Stimulated activated CD4-positive, alpha-beta T cell treated with anti-CD3 and anti-CD28 coated beads, Interleukin-2, amount 100 ng/mL, for 24 hours (primary cell): ENCODE measurements around the gene CLTC.
"Not testable (repeated sequence)": the region's sequence is repeated elsewhere in the genome, so short reads cannot be mapped to it uniquely, and the experiment has no call there.

Source experiments
- DNase-seq, 2 donors: peaks; one replicate each; pipeline ENCODE4 v3.0.0-alpha.2; 2020

CLTC gene

DNA sequence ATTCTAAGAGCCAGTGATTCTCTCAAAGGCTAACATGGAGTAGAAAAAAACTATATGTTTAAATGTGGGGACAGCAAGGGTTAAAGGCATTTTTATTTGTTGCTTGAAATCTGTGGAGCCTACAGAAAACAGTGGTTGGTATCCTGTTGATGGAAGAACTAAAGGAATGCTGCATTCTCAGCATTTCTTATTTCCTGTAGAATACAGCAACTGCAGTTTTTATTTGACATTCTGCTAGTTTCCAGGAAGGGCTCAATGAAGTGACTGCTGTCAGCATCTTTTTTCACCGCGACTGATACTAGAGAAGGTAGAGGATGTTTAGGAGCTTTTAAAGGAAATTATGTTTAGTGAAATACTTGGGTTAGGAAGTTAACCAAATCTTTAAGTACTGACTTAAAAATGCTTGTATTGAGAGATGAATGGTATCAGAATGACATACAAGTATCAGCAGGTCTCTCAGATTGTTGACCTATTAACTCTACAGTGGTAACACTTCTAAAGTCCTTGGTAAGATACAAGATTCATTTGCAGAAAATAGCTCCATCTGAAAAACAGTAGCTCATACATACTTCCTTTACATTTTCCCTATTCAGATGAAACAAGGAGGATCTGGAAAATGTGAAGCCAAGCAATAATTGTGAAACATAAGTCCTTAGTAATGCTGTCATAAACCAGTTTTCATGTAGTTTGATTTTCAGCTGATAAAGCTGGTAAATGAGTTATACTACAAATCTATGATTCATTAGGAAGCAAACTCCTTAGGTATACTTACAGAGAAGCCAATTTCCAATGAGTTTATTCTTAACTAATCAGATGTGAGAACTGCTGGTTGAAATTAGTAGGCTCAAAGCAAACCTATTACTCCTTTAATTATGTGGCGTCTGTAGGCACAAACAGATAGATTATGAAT, 15.2 kb downstream of the CLTC start:
- DNase-seq, result no peak

DNA sequence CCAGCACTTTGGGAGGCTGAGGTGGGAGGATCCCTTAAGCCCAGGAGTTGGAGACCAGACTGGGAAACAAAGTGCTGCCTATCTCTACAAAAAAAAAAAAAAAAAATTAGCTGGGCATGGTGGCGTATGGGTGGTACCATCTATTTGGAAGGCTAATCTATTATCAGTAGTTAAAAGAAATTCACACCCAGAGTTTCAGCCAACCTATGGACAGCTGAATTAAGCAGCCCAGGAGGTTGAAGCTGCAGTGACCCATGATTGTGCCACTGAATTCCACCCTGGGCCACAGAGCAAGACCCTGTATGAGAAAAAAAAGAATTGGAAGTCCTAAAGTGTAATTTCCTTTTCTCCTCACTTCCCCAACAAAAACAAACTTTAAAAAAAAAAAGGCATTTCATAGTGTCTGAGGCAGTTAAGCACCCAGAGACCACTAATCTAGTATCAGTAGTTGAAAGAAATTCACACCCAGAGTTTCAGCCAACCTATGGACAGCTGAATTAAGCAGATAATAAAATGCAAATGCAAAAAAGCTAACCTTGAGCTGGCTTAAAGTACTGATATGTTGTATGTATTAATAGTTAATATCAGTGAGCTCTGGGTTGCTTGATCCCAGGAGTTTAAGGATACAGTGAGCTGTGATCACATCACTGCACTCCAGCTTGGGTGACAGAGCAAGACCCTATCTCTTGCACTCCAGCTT, 18.1 kb downstream of the CLTC start:
- DNase-seq, result no peak

DNA sequence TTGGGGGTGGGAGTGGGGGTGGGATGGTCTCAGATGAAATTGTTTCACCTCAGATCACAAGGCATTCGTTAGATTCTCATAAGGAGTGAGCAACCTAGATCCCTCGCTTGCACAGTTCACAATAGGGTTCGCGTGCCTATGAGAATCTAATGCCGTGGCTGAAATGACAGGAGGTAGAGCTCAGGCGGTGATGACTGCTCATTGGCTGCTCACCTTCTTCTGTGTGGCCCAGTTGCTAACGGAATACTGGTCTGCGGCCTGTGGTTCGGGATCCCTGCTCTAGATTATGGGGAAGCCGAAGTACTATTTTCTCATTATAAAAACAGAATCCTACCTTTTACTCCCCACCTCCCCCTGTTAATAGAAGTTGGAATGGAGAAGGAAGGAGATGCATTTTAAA, 18.9 kb downstream of the CLTC start:
- DNase-seq, result no peak

DNA sequence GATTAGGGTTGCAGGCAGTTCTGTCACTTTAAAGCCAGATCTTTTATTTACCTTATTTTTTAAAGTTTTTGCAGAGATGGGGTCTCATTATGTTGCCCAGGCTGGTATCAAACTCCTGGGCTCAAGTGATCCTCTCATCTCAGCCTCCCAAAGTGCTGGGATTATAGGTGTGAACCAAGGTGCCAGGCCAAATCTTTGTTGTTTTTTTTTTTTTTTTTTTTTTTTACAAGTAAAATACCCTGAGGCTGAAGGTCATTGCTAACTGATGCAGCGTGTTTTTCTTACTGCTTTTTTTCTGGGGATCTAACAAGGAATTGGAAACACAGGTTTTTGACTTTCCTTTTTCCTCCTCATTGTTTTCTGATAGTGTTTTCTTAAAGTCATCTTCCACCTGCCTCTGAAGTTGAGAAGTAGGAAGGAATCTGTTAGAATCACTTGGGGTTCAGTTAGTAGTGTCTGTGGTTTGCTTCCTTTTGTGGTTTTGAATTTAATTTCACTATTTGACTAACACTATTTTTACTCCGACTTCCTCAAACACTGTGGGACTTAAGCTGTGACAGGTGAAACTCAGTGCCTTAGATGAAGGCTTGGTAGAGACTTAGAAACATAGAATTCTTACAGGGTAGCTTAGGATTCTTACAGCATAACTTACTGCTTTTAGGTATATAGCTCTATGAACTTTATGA, 22.2 kb downstream of the CLTC start:
- DNase-seq, result no peak

DNA sequence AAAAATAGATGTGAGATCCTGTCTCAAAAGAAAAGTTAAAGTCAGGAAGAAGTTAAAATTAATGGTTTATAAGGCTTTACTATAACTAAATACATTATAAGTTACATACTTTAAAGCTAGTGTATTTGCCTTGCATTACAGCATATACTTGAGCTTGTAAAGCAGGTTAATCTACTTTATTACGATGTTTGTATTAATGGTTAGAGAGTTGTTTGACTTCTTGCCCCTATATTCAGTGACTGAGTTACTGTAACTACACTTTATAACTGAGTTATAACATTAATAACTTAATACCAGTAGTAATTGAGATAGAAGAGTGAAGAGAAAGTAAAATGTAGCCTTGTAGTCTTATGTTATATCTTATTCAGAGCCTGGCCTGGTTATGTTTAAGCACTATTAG, 22.9 kb downstream of the CLTC start:
- DNase-seq, result no peak

DNA sequence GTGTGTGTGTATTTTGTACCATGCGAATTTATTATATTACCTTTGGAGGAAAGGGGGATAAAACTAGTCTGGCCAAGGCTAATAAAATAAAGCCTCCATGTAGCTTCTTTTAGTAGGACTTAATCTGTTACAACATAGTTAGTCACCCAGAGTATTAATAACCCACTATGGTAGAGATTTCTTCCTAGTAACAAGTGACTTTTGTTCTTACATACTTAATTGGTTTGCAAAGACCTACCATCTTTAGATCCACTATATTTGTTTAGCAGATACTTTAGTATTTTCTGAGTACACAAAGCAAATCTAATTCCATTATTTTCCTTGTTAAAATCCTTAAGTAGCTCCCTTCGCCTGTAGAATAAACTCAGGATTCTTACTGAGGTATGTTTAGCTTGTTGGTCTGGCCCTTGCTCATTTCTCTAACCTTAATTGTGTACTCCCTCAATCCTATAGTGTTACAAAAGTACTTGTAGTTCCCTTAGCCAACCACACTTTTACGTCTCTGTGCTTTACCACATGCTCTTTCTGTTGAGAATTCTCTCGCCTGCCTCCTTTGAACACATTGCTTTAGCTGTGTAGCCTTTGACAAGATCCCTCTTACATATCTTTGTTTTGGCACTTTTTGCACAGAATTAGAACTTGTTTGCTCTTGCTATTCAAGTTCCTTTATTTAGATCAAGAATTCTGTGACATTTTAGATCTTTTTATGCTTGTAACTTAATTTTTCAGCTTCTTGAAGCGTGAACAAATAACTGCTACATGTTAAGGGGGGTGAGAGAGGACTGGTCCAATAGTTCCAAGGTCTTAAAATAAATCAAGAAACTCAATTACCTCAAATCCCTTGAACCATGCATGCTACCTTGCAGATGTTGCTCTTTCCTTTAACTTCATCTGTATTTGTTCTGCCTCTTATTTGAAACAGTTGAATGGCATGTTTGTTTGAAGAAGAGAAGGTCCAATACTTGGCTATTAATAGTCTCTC, 23.8 kb downstream of the CLTC start:
- DNase-seq, result no peak

DNA sequence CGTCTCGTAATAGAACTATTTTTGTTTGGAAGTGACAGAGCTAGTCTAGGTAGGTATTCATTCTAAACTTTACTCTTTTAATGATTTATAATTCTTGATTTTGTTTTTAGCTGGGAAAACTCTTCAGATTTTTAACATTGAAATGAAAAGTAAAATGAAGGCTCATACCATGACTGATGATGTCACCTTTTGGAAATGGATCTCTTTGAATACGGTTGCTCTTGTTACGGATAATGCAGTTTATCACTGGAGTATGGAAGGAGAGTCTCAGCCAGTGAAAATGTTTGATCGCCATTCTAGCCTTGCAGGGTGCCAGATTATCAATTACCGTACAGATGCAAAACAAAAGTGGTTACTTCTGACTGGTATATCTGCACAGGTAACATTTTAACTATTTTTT, 27.6 kb downstream of the CLTC start:
- no peak for DNase-seq

DNA sequence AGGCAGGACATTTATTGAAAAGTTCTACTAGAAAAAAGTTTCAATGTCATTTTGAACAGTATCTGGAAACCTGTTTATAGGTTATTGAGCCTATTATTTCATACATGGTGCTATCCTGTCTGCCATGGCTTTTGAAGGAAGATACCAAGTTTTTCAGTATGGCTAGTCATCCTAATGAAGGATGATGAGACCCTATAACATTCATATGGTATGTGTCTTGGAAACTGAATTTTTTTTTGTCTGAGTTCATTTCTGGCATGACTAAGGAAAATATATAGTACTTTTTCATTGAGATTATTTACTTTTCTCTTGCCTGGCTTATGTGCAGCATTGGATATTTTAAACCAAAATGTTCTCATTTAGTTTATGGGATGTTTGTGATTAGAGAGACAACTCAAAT, 30.2 kb downstream of the CLTC start:
- no peak for DNase-seq

DNA sequence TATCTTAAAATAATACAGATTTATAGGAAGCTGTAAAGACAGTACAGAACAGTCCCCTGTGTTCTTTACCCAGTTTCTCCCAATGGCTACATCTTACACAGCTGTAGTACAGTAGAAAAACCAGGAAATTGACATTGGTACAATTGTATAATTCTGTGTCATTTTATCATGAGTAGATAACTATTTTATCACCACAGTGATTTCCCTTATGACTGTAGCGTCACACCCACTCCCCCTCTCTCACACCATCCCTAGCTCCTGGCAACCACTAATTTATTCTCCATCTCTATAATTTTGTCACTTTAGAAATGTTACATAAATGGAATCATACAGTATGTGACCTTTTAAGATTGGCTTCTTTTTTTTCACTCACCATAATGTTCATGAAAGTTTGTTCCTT, 30.9 kb downstream of the CLTC start:
- DNase-seq, result no peak

DNA sequence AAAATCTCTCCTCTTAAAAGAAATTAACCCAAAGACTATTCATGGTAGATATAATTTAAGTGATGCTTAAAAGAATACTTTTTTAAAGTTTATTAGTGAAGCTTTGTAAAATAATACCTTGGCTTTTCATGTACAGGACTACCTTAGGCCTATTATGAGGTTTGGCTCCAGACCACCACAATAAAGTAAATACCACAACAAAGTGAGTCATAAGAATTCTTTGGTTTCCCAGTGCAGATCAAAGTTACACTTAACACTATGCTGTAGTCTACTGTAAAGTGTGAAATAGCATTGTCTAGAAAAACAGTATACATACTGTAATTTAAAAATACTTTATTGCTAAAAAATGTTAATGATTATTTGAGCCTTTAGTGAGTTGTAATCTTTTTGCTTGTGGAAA, 31.7 kb downstream of the CLTC start:
- DNase-seq, result no peak

DNA sequence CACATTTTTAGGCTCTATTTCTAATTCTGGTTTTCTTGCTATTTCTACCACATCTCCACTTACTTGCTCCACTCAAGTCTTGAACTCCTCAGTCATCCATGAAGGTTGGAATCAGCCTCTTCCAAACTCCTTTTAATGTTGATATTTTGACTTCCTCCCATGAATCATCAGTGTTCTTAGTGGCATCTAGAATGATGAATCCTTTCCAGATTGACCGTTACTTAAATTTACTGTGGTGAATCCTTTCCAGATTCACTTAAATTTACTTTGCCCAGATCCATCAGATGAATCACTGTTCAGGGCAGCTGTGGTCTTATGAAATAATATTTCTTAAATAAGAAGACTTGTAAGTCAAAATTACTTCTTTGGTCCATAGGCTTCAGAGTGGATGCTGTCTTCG, 32.4 kb downstream of the CLTC start:
- no peak for DNase-seq

DNA sequence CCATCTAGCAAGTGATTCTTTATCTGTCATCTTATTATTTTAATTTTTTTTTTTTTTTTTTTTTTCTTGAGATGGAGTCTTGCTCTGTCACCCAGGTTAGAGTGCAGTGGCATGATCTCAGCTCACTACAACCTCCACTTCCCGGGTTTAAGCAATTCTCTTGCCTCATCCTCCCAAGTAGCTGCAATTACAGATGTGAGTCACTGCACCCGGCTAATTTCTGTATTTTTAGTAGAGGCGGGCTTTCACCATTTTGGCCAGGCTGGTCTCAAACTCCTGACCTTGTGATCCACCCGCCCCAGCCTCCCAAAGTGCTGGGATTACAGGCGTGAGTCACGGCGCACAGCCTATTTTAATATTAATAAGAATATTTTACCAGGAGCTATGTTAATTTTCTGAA, 36.9 kb downstream of the CLTC start:
- not testable (repeated sequence) for DNase-seq

DNA sequence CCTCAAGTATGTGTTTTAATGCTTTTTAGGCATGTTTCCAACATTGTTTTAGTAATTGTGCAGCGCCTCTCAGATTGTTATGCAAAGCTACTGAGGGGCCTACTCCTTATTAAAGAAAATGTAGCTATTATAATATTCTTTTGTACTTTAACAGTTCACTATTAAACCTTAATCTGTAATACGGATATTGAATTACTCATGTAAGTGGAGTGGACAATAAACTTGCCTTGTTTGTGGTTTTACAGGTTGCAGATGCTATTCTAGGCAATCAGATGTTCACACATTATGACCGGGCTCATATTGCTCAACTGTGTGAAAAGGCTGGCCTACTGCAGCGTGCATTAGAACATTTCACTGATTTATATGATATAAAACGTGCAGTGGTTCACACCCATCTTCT, 46.5 kb downstream of the CLTC start:
- DNase-seq, result no peak

DNA sequence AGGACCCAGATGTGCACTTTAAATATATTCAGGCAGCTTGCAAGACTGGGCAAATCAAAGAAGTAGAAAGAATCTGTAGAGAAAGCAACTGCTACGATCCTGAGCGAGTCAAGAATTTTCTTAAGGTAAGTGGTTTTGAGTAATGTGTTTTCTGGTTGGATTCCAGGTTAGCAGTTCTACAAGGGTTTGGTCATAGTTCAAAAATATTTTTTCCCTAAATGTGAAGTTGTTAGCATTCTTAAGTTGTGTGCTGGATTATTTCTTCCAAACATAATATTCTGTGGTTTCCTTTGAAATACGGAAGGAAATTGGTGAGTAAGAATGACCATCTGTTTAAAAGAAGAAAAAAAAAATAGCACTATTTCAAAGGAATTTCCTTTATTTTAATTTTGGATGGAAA, 49.1 kb downstream of the CLTC start:
- no peak for DNase-seq

DNA sequence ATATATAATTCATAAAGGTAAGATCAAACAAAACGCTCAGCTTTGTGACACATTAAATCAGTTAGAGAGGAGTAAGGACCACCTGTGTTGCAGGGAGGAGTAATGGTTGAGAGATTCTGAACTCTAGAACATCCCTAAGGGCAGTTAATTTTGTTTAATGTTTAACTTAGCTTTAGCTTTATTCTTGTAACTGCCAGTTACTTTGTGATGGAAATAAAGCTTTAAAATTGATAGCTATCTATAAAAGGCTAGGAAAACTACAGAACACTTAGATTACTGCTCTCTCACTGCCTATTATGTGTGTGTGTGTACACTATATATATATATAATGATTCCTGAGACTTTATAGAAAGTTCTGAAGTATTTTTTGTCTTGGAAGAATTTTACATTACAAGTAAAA, 49.7 kb downstream of the CLTC start:
- DNase-seq, result no peak

DNA sequence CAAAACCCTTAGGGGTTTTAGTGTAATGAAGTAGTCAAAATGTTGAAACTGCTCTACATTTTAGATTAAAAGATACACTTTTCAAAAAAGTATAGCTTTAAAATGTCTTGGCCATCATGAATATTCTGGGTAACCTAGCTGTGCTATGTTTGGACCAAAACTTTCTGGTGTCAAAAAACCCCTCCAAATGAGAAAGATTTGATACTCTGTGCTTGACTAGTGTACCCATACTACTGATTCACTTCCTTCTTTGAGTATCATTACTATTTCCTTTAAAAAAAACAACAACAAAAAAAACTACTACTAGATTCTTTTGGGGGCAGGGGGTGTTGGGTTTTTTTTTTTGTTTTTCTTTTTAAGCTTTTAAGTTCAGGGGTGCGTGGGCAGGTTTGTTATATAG, 50.2 kb downstream of the CLTC start:
- DNase-seq, result no peak

DNA sequence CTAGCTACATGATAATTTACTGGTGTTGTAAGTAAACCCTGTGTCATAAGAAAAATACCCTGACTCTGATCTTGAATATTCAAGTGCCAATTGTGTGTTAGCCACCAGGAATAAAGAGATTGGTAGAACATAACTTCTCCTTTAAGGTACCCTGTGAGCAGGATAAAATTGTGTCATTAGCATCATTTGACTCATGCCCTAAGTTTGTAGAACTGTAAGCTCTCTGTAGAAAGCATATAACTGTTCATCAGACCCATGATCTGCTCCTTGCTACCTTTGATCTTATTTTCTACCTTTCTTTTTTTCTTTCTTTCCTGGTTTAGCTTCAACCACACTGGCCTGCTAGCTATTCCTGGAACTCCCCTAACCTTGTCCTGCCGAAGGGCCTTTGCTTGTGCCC, 51.7 kb downstream of the CLTC start:
- no peak for DNase-seq

DNA sequence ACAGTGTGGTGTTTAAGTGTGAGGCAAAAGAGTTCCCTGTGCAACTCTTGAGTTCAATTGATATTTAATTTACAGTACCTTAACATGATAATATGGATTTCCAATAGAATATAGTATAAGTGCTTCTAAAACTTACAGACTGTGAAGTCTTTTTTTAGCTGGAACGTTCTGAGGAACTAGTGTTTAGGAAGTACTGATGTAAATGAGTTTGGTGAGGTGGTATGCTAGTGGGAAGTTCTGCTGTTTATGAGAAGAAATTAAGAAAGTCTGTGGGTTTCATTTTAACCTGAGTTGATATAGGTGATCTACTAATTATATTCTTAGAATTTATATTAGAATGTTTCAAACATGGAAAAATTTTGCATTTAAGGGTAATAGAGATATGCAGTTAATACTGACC, 55.5 kb downstream of the CLTC start:
- no peak for DNase-seq

DNA sequence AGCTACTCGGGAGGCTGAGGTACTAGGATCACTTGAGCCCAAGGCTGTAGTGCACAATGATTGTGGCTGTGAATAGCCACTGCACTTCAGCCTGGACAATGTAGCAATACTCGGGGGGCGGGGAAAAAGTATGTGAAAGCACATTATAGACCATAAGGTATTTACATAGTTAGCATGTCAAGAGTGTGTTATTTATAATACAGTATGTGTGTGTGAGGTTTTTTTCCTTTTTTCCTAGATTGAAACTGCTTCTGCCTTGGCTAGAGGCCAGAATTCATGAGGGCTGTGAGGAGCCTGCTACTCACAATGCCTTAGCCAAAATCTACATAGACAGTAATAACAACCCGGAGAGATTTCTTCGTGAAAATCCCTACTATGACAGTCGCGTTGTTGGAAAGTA, 57.0 kb downstream of the CLTC start:
- no peak for DNase-seq

DNA sequence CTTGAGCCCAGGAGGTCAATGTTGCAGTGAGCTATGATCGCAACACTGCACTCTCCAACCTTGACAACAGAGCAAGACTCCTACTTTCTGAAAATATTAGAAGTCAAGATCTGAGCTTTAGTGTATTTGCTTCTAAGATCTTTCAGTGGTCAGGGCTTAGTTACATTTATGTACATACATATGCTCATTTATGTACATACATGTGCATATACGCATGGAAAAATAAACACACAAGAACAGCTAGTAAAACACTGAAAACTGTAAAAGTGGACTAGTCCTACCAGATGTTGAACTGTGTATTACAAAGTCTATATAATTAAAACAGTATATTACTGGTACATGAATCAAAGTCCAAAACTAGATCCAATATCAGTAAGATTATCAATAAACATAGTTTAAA, 59.2 kb downstream of the CLTC start:
- DNase-seq, result no peak

DNA sequence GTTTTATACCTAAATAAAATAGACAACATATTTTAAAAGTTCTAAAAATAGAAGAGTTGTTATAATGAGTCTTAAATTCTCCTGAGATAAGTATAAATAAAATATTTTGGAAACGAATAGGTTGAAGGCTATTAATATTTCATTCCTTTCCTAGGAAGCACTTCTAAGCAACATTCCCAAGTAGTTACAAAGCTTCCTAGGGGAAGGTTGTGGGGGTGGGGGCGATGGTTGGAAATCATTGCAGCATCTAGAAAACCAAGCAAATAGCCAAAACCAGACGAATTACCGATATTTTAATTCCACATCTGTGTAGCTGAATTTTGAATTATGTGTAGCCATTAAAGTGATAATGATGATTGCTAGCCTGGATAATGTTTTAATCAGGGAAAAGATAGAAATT, 60.6 kb downstream of the CLTC start:
- DNase-seq, result no peak

DNA sequence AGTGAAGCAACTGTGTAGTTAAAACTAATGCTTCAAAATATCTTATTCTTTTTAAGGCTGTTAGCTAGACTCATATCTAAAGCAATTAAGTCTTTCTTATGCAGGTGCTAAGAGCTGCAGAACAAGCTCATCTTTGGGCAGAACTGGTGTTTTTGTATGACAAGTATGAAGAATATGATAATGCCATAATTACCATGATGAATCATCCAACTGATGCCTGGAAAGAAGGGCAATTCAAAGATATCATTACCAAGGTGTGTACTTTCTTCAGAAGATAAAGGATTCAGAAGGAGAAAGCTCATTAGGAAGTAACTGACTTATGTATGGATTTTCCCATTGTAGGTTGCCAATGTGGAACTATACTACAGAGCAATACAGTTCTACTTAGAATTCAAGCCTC, 63.6 kb downstream of the CLTC start:
- DNase-seq, result no peak

DNA sequence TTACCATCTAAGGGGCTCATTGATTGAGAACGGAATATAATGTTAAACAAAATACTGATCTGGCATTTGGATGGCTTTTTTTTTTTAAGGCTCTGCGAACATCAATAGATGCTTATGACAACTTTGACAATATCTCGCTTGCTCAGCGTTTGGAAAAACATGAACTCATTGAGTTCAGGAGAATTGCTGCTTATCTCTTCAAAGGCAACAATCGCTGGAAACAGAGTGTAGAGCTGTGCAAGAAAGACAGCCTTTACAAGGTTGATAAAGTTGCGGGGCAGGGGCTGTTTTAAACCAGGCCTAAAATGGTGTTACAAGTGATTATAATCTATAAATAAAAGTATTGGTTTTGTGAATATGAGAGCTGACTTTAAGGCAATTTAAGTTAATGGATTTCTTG, 65.3 kb downstream of the CLTC start:
- DNase-seq, result no peak
